ENCODE measurements around the gene CASQ2.

Gene CASQ2

GRCh38 chr1:115702959-115703358 lies 65.6 kb downstream of the CASQ2 start:
- TF ChIP-seq, protein P1, sequence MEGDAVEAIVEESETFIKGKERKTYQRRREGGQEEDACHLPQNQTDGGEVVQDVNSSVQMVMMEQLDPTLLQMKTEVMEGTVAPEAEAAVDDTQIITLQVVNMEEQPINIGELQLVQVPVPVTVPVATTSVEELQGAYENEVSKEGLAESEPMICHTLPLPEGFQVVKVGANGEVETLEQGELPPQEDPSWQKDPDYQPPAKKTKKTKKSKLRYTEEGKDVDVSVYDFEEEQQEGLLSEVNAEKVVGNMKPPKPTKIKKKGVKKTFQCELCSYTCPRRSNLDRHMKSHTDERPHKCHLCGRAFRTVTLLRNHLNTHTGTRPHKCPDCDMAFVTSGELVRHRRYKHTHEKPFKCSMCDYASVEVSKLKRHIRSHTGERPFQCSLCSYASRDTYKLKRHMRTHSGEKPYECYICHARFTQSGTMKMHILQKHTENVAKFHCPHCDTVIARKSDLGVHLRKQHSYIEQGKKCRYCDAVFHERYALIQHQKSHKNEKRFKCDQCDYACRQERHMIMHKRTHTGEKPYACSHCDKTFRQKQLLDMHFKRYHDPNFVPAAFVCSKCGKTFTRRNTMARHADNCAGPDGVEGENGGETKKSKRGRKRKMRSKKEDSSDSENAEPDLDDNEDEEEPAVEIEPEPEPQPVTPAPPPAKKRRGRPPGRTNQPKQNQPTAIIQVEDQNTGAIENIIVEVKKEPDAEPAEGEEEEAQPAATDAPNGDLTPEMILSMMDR (IDR thresholded peaks at IDR 0.05; ENCODE audit: extremely low read depth, insufficient read depth, missing control alignments): no peak
- in situ Hi-C loops (cut with MboI; ENCODE audit: low pct_unique_long_range_greater_than_20kb, low sequenced_read_pairs, unreplicated experiment): loop anchor here (10.0 kb wide), 1 partner anchor 88 kb away; no protein-coding TSS in a partner anchor
- no peak for DNase-seq (ENCODE audit: low spot score)

DNA sequence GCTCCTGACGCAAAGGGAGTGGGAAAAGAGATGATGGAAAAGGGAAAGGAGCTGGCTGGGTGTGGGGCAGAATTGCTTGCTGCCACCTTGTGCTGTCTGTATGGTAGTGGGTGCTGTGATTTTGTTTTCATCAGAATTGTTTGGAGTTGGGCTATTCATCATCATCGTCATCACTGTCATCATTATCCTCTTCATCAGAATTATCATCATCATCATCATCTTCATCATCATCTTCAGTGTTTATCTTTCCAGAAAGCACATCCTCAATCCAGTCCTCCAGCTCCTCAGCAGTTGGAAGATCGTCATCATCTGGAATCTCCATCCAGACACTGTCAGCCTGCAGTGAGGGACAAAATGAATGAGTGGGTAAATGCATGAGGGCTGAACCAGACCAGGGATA lies 67.4 kb downstream of the CASQ2 start:
- in situ Hi-C loops (cut with MboI; ENCODE audit: low pct_unique_long_range_greater_than_20kb, low sequenced_read_pairs, unreplicated experiment): loop anchor here (10.0 kb wide), 1 partner anchor 86 kb away; no protein-coding TSS in a partner anchor
- no peak for DNase-seq (ENCODE audit: low spot score)
- TF ChIP-seq, protein P1 (IDR thresholded peaks at IDR 0.05; ENCODE audit: extremely low read depth, insufficient read depth, missing control alignments): no peak

GRCh38 chr1:115697619-115698018 lies 70.9 kb downstream of the CASQ2 start:
- no peak for DNase-seq (ENCODE audit: low spot score)
- in situ Hi-C loops (cut with MboI; ENCODE audit: low pct_unique_long_range_greater_than_20kb, low sequenced_read_pairs, unreplicated experiment): no loop called here
- TF ChIP-seq, protein P1 (IDR thresholded peaks at IDR 0.05; ENCODE audit: extremely low read depth, insufficient read depth, missing control alignments): no peak

DNA sequence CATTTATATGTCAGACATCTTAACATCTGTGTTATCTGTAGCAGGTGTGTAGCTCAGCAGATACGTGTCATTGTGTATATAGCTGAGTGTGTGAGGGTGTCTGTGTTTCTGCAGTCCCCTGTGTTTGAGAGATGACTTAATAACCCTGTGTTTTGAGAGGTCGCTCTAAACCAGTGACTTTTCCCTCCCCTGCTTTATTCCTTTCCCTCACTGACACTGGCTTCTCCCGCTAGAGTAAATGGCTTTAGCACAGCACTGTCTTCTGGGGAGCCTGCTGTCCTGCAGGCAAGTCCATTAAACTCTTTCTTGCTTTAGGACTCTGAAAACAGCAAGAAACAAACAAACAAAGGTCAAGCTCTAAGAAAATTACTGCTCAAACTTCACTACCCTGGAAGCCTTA lies 73.7 kb downstream of the CASQ2 start:
- in situ Hi-C loops (cut with MboI; ENCODE audit: low pct_unique_long_range_greater_than_20kb, low sequenced_read_pairs, unreplicated experiment): no loop called here
- DNase-seq (ENCODE audit: low spot score): no peak
- TF ChIP-seq, protein P1 (IDR thresholded peaks at IDR 0.05; ENCODE audit: extremely low read depth, insufficient read depth, missing control alignments): no peak

- in situ Hi-C loops (cut with MboI; ENCODE audit: low pct_unique_long_range_greater_than_20kb, low sequenced_read_pairs, unreplicated experiment): no loop called here
- TF ChIP-seq, protein P1 (IDR thresholded peaks at IDR 0.05; ENCODE audit: extremely low read depth, insufficient read depth, missing control alignments): no peak
- no peak for DNase-seq (ENCODE audit: low spot score)
Measured at GRCh38 chr1:115692224-115692623, 76.3 kb downstream of the CASQ2 start.

- in situ Hi-C loops (cut with MboI; ENCODE audit: low pct_unique_long_range_greater_than_20kb, low sequenced_read_pairs, unreplicated experiment): no loop called here
Measured at GRCh38 chr1:115690972-115691371, 77.5 kb downstream of the CASQ2 start.

More at GRCh38 chr1:115690972-115691371, 77.5 kb downstream of the CASQ2 start:
- TF ChIP-seq, protein P1 (IDR thresholded peaks at IDR 0.05; ENCODE audit: extremely low read depth, insufficient read depth, missing control alignments): no peak
- no peak for DNase-seq (ENCODE audit: low spot score)

All from GM13977 (cell line).